HEK293 (cell line): Measurements from ENCODE around the gene JHY.
A peak's percentile ranks its signal among the peaks of the same experiment; 100 is the strongest.

Source experiments
- CTCF ChIA-PET: fragments of 350-600 bp; formaldehyde crosslinking; extraction: SDS; loops from one replicate; lab custom pipeline; 2021; ENCODE audit warnings: antibody characterized with exemption; lab: Yijun Ruan, JAX
- POLR2A ChIA-PET: fragments of 300-600 bp; formaldehyde crosslinking; extraction: SDS; loops from one replicate; lab custom pipeline; 2020; ENCODE audit warnings: antibody characterized with exemption, inconsistent platforms; lab: Yijun Ruan, JAX
- H3K27ac ChIP-seq: fragments of 200-500 bp; sonication (Bioruptor generic); 2 replicates; pipeline ENCODE4 v1.5.1; 2014; ENCODE audit warnings: low read depth, low read length, control low read depth, inconsistent platforms; ENCODE audit errors: extremely low read depth
- H3K36me3 ChIP-seq, 2 experiments: fragments of 200-500 bp in 1 of 2; sonication (Bioruptor generic) in 1 of 2; 1 replicate in 1 of 2; 2 replicates in 1 of 2; pipeline ENCODE4 v1.5.1; 2014 to 2017; ENCODE audit warnings: inconsistent platforms in 2 of 2, low read length in 2 of 2; ENCODE audit not compliant: control insufficient read depth in 2 of 2, insufficient read depth in 1 of 2
- H3K4me1 ChIP-seq: fragments of 200-500 bp; sonication (Bioruptor generic); 2 replicates; pipeline ENCODE4 v1.5.1; 2014; ENCODE audit warnings: mild to moderate bottlenecking, low read length, inconsistent platforms; ENCODE audit not compliant: control insufficient read depth, insufficient read depth
- H3K4me3 ChIP-seq: 2 replicates; pipeline ENCODE4 v1.5.1; 2011; ENCODE audit warnings: low read depth, mild to moderate bottlenecking, control low read depth, low read length, moderate library complexity
- H3K9me3 ChIP-seq: fragments of 200-500 bp; sonication (Bioruptor generic); 2 replicates; pipeline ENCODE4 v1.5.1; 2014; ENCODE audit warnings: low read depth, low read length, inconsistent platforms; ENCODE audit not compliant: control insufficient read depth, insufficient read depth
- BCL11B ChIP-seq: fragments of 450-650 bp; formaldehyde crosslinking; IDR thresholded peaks from 2 replicates; pipeline ENCODE4 v1.5.1; 2016; ENCODE audit warnings: low read depth, missing biosample characterization, missing genetic modification characterization
- GFI1B ChIP-seq: fragments of 450-650 bp; formaldehyde crosslinking; IDR thresholded peaks from 2 replicates; pipeline ENCODE4 v1.5.1; 2016; ENCODE audit warnings: missing biosample characterization, missing genetic modification characterization
- HOXD13 ChIP-seq: sonication (generic); formaldehyde crosslinking; IDR thresholded peaks from 2 replicates; pipeline ENCODE4 v1.8.0; 2022; ENCODE audit warnings: missing genetic modification reagents, borderline replicate concordance
- KLF7 ChIP-seq: fragments of 450-650 bp; formaldehyde crosslinking; IDR thresholded peaks from 2 replicates; pipeline ENCODE4 v1.5.1; 2016; ENCODE audit warnings: missing biosample characterization, missing genetic modification characterization, borderline replicate concordance
- SALL2 ChIP-seq: fragments of 450-650 bp; formaldehyde crosslinking; IDR thresholded peaks from 2 replicates; pipeline ENCODE4 v1.5.0; 2017; ENCODE audit warnings: missing biosample characterization, mild to moderate bottlenecking, missing genetic modification characterization, borderline replicate concordance
- SCRT2 ChIP-seq: fragments of 450-650 bp; formaldehyde crosslinking; IDR thresholded peaks from 2 replicates; pipeline ENCODE4 v1.5.1; 2016; ENCODE audit warnings: missing biosample characterization, missing genetic modification characterization
- SP3 ChIP-seq: fragments of 450-650 bp; formaldehyde crosslinking; IDR thresholded peaks from 2 replicates; pipeline ENCODE4 v1.5.1; 2016; ENCODE audit warnings: missing biosample characterization, missing genetic modification characterization
- ZBTB48 ChIP-seq: fragments of 450-650 bp; formaldehyde crosslinking; IDR thresholded peaks from 2 replicates; pipeline ENCODE4 v1.5.1; 2016; ENCODE audit warnings: missing biosample characterization, missing genetic modification characterization
- ZBTB8A ChIP-seq: fragments of 450-650 bp; formaldehyde crosslinking; IDR thresholded peaks from 2 replicates; pipeline ENCODE4 v1.5.1; 2016; ENCODE audit warnings: missing biosample characterization, missing genetic modification characterization
- ZNF132 ChIP-seq: fragments of 450-650 bp; formaldehyde crosslinking; IDR thresholded peaks from 2 replicates; pipeline ENCODE4 v1.5.1; 2017; ENCODE audit warnings: missing biosample characterization, missing genetic modification characterization, borderline replicate concordance
- ZNF335 ChIP-seq: fragments of 450-650 bp; formaldehyde crosslinking; conservative IDR thresholded peaks from 2 replicates; pipeline ENCODE4 v1.5.1; 2016; ENCODE audit warnings: missing biosample characterization, missing genetic modification characterization
- ZNF341 ChIP-seq: fragments of 450-650 bp; formaldehyde crosslinking; IDR thresholded peaks from 2 replicates; pipeline ENCODE4; 2016; ENCODE audit warnings: low read depth, missing biosample characterization, missing genetic modification characterization
- ZNF416 ChIP-seq: fragments of 450-650 bp; formaldehyde crosslinking; IDR thresholded peaks from 2 replicates; pipeline ENCODE4 v1.5.1; 2016; ENCODE audit warnings: missing biosample characterization, missing genetic modification characterization
- ZNF423 ChIP-seq: fragments of 450-650 bp; formaldehyde crosslinking; IDR thresholded peaks from 2 replicates; pipeline ENCODE4 v1.5.1; 2016; ENCODE audit warnings: missing biosample characterization, missing genetic modification characterization
- ZNF548 ChIP-seq: fragments of 450-650 bp; formaldehyde crosslinking; IDR thresholded peaks from 2 replicates; pipeline ENCODE4 v1.5.1; 2016; ENCODE audit warnings: missing biosample characterization, missing genetic modification characterization
- ZNF558 ChIP-seq: fragments of 450-650 bp; formaldehyde crosslinking; IDR thresholded peaks from 2 replicates; pipeline ENCODE4 v1.5.1; 2016; ENCODE audit warnings: missing biosample characterization, missing genetic modification characterization
- ZNF660 ChIP-seq: fragments of 450-650 bp; IDR thresholded peaks from 2 replicates; pipeline ENCODE4 v1.5.1; 2018; ENCODE audit warnings: missing biosample characterization, mild to moderate bottlenecking, missing genetic modification characterization
- ZNF692 ChIP-seq: fragments of 450-650 bp; formaldehyde crosslinking; IDR thresholded peaks from 2 replicates; pipeline ENCODE4 v1.5.1; 2016; ENCODE audit warnings: missing biosample characterization, missing genetic modification characterization
- ZNF776 ChIP-seq: fragments of 450-650 bp; formaldehyde crosslinking; IDR thresholded peaks from 2 replicates; pipeline ENCODE4 v1.5.0; 2017; ENCODE audit warnings: missing biosample characterization, missing genetic modification characterization, borderline replicate concordance
- ZNF837 ChIP-seq: fragments of 450-650 bp; formaldehyde crosslinking; IDR thresholded peaks from 2 replicates; pipeline ENCODE4 v1.5.1; 2016; ENCODE audit warnings: missing biosample characterization, missing genetic modification characterization
- TF ChIP-seq, protein P1 (sequence below): fragments of 450-650 bp; formaldehyde crosslinking; IDR thresholded peaks from 2 replicates; pipeline ENCODE4 v1.5.1; 2017; ENCODE audit warnings: missing biosample characterization, missing genetic modification characterization
- TF ChIP-seq, protein P2 (sequence below): fragments of 450-650 bp; formaldehyde crosslinking; optimal IDR thresholded peaks from 2 replicates; pipeline ENCODE3; 2016; ENCODE audit warnings: missing biosample characterization, mild to moderate bottlenecking, missing genetic modification characterization

JHY gene

DNA sequence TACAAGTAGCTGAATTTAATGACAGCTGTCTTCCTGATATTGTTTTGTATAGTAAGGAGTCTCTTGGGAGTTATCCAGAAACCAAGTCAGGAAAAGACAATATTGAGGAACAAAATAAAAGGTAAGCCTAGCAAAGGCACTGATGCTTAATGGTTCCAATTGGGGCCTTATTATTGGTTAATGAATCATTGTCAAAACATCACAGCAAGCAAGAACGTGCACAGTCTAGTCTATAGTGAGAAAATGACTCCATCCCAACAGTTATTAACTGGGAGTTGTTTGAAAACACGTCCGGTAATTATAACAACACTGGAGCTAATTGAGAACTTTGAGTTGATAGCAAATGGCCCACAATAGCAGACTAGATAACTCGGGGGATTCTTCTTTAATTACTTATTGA lies 81.4 kb downstream of the JHY start:
- H3K4me3 ChIP-seq: no peak overlapping the region
- CTCF ChIA-PET: interaction anchor here (0.6 kb wide), 1 partner anchor 394 kb away, joined by 3 read pairs; no protein-coding TSS in a partner anchor
- no peak overlapping the region for H3K27ac ChIP-seq
- no peaks in the 10 kb centered on the region for H3K9me3 ChIP-seq
- H3K4me1 ChIP-seq: no peaks in the 10 kb centered on the region
- POLR2A ChIA-PET: no interaction called here
- no peaks in the 10 kb centered on the region for H3K36me3 ChIP-seq
- TF ChIP-seq ZNF692 (tag by site-specific recombination) (no peak), ZNF341 (tag by site-specific recombination) (no peak), ZNF548 (tag by site-specific recombination) (no peak), ZNF776 (tag by site-specific recombination) (no peak), ZNF837 (tag by site-specific recombination) (no peak), ZNF416 (tag by site-specific recombination) (no peak)

DNA sequence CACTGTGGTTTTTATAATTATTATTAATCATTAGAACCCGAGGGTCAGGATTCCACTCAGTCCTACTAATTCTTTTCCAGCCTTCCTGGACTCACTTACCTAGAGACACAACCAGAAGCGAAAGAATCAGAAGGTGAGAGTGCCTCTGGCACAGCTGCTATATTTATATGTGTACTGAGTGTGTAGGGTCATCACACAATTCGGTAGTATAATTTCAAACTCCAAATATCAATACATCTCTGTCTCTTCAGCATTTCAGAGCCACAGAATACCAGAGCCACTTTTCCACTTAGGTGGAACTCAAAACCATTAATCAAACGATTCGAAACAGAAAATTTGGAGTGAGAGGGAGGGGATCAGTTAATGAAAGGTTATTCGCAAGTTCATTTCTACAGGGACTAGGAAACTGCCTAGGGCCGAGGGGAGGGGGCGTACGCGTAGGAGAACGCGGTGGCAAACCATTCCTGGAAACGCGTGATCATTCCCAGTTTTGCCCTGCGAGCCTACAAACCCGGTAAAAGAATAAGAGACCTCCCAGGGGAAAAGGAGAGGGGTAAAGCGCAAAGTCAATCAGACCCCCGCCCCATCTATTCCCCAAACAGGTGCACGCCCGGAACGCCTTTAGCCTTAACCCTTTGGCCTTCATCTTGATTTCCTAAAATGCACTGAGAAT lies 93.6 kb downstream of the JHY start:
- H3K4me3 ChIP-seq: no peak overlapping the region
- H3K36me3 ChIP-seq: no peaks in the 10 kb centered on the region
- ChIA-PET POLR2A (no interaction called here), CTCF (no interaction called here)
- H3K9me3 ChIP-seq: no peaks in the 10 kb centered on the region
- 0 out of 2 replicates have a peak, but pooled peaks cover 2% of the 10 kb centered on the region for H3K4me1 ChIP-seq
- H3K27ac ChIP-seq: no peak overlapping the region
- TF ChIP-seq SALL2 (no peak), HOXD13 (no peak), ZNF341 (tag by site-specific recombination) (no peak), KLF7 (tag by site-specific recombination) (no peak), ZNF660 (tag by site-specific recombination) (no peak), BCL11B (tag by site-specific recombination) (no peak), ZNF132 (no peak), ZNF423 (tag by site-specific recombination) (no peak)
- TF ChIP-seq, protein P1, sequence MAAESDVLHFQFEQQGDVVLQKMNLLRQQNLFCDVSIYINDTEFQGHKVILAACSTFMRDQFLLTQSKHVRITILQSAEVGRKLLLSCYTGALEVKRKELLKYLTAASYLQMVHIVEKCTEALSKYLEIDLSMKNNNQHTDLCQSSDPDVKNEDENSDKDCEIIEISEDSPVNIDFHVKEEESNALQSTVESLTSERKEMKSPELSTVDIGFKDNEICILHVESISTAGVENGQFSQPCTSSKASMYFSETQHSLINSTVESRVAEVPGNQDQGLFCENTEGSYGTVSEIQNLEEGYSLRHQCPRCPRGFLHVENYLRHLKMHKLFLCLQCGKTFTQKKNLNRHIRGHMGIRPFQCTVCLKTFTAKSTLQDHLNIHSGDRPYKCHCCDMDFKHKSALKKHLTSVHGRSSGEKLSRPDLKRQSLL: no peak

GRCh38 chr11:122976734-122977469 lies 94.3 kb downstream of the JHY start:
- TF ChIP-seq ZNF335 (tag by site-specific recombination): peak; percentile 46
- TF ChIP-seq SP3 (tag by site-specific recombination): 0 out of 2 replicates have a peak, but pooled peaks have one; percentile 13
- TF ChIP-seq SCRT2: peak; percentile 54
- no peak for TF ChIP-seq GFI1B (tag by site-specific recombination)
- TF ChIP-seq, protein P2, sequence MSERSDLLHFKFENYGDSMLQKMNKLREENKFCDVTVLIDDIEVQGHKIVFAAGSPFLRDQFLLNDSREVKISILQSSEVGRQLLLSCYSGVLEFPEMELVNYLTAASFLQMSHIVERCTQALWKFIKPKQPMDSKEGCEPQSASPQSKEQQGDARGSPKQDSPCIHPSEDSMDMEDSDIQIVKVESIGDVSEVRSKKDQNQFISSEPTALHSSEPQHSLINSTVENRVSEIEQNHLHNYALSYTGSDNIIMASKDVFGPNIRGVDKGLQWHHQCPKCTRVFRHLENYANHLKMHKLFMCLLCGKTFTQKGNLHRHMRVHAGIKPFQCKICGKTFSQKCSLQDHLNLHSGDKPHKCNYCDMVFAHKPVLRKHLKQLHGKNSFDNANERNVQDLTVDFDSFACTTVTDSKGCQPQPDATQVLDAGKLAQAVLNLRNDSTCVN (tag by site-specific recombination): peak; percentile 16
- TF ChIP-seq ZBTB8A: peak; percentile 75
- 0 out of 2 replicates have a peak, but pooled peaks have one; percentile 18 for TF ChIP-seq ZBTB48 (tag by site-specific recombination)
- TF ChIP-seq ZNF558 (tag by site-specific recombination): no peak
- 0 out of 2 replicates have a peak, but pooled peaks cover 2% of the 10 kb centered on the region for H3K4me1 ChIP-seq
- CTCF ChIA-PET: interaction anchor here (0.6 to 1.0 kb wide), 2 partner anchors 46 to 271 kb away, joined by 3 to 5 read pairs; no protein-coding TSS in a partner anchor
- H3K36me3 ChIP-seq: no peaks in the 10 kb centered on the region
- H3K27ac ChIP-seq: no peak overlapping the region
- peak overlapping the region; percentile 13 for H3K4me3 ChIP-seq
- POLR2A ChIA-PET: no interaction called here
- no peaks in the 10 kb centered on the region for H3K9me3 ChIP-seq
